SU-DHL-6 (cell line): ENCODE results near the gene PTPN1.

Experiments used
- H2AFZ ChIP-seq: fragments of 200-600 bp; sonication (generic); 2 replicates; pipeline ENCODE4 v1.6.1; 2014; ENCODE audit warnings: low read depth, mild to moderate bottlenecking, moderate library complexity, mixed read lengths, antibody characterized with exemption, low read length; ENCODE audit not compliant: severe bottlenecking
- H3F3A ChIP-seq: fragments of 200-600 bp; shearing (Covaris generic); 2 replicates; pipeline ENCODE4 v1.6.0; 2016; ENCODE audit warnings: antibody characterized with exemption, mild to moderate bottlenecking; ENCODE audit not compliant: insufficient read depth
- H3K27ac ChIP-seq: fragments of 200-600 bp; sonication (generic); 2 replicates; pipeline ENCODE4 v1.5.1; 2016; ENCODE audit warnings: low read depth, mild to moderate bottlenecking, low read length, moderate library complexity, mixed read lengths
- H3K27me3 ChIP-seq: fragments of 200-600 bp; sonication (generic), shearing (Covaris generic); 2 replicates; pipeline ENCODE4 v1.6.0; 2014; ENCODE audit warnings: mild to moderate bottlenecking, low read length
- H3K36me3 ChIP-seq: fragments of 200-600 bp; sonication (generic); 2 replicates; pipeline ENCODE4 v1.6.1; 2014; ENCODE audit warnings: mild to moderate bottlenecking, low read length, mixed read lengths
- H3K4me2 ChIP-seq: fragments of 300-600, 200-600 bp; shearing (Covaris generic), sonication (generic); 2 replicates; pipeline ENCODE4 v1.6.0; 2014; ENCODE audit warnings: low read length, low read depth, mild to moderate bottlenecking; ENCODE audit not compliant: poor library complexity, severe bottlenecking
- H3K4me3 ChIP-seq: fragments of 200-600 bp; sonication (generic); 2 replicates; pipeline ENCODE4 v1.5.1; 2014; ENCODE audit warnings: antibody characterized with exemption, low read length, mild to moderate bottlenecking, mixed read lengths; ENCODE audit not compliant: insufficient read depth, poor library complexity, severe bottlenecking
- H3K79me2 ChIP-seq: fragments of 200-600 bp; sonication (generic); 2 replicates; pipeline ENCODE4 v1.6.1; 2014; ENCODE audit warnings: mild to moderate bottlenecking, low read length, moderate library complexity; ENCODE audit not compliant: insufficient read depth
- H3K9ac ChIP-seq: fragments of 200-600 bp; sonication (generic); 2 replicates; pipeline ENCODE4 v1.7.0; 2014; ENCODE audit warnings: mild to moderate bottlenecking, low read length
- H3K9me2 ChIP-seq: fragments of 200-600 bp; sonication (generic); replicated peaks from 2 replicates; pipeline ENCODE4 v1.6.1; 2014; ENCODE audit warnings: low read length; ENCODE audit not compliant: insufficient read depth
- H3K9me3 ChIP-seq: fragments of 200-600 bp; sonication (generic); 2 replicates; pipeline ENCODE4 v1.6.1; 2014; ENCODE audit warnings: low read length, mixed read lengths; ENCODE audit not compliant: insufficient read depth
- H4K20me1 ChIP-seq: fragments of 200-600 bp; sonication (generic); 2 replicates; pipeline ENCODE4 v1.6.1; 2014; ENCODE audit warnings: low read depth, mild to moderate bottlenecking, antibody characterized with exemption, low read length, moderate library complexity, mixed read lengths
- CTCF ChIP-seq: fragments of 200-600 bp; sonication (generic); IDR thresholded peaks from one replicate; pipeline ENCODE4 v1.5.1; 2017; ENCODE audit warnings: antibody characterized with exemption, mild to moderate bottlenecking, low read length, moderate library complexity; ENCODE audit not compliant: insufficient read depth, poor library complexity, severe bottlenecking
- EZH2phosphoT487 ChIP-seq: fragments of 200-600 bp; sonication (generic), shearing (Covaris generic); conservative IDR thresholded peaks from 2 replicates; pipeline ENCODE4 v1.6.1; 2018; ENCODE audit warnings: mild to moderate bottlenecking, antibody characterized with exemption, low read length, moderate library complexity, mixed read lengths

The PTPN1 gene

GRCh38 chr20:50632236-50632635 lies 122.1 kb downstream of the PTPN1 start:
- Histone ChIP-seq H3K27ac (no peak overlapping the region), H3K9me2 (no peaks in the 10 kb centered on the region), H4K20me1 (no peaks in the 10 kb centered on the region), H3K9me3 (no peaks in the 10 kb centered on the region), H3F3A (no peaks in the 10 kb centered on the region), H3K9ac (no peak overlapping the region), H3K4me2 (no peak overlapping the region), H3K79me2 (no peaks in the 10 kb centered on the region), H2AFZ (no peak overlapping the region), H3K4me3 (no peak overlapping the region), H3K27me3 (no peaks in the 10 kb centered on the region), H3K36me3 (no peaks in the 10 kb centered on the region)
- TF ChIP-seq EZH2phosphoT487 (no peak), CTCF (no peak)

GRCh38 chr20:50632701-50633100 lies 122.5 kb downstream of the PTPN1 start:
- TF ChIP-seq CTCF: no peak
- TF ChIP-seq EZH2phosphoT487: no peak
- Histone ChIP-seq H3K79me2 (no peaks in the 10 kb centered on the region), H3K27ac (no peak overlapping the region), H3F3A (no peaks in the 10 kb centered on the region), H3K9me2 (no peaks in the 10 kb centered on the region), H3K27me3 (no peaks in the 10 kb centered on the region), H3K9ac (no peak overlapping the region), H3K9me3 (no peaks in the 10 kb centered on the region), H4K20me1 (no peaks in the 10 kb centered on the region), H3K36me3 (no peaks in the 10 kb centered on the region), H2AFZ (no peak overlapping the region), H3K4me3 (no peak overlapping the region), H3K4me2 (no peak overlapping the region)

- H3K79me2 ChIP-seq: no peaks in the 10 kb centered on the region
- H3K4me2 ChIP-seq: no peak overlapping the region
- H3K4me3 ChIP-seq: no peak overlapping the region
- no peak overlapping the region for H3K27ac ChIP-seq
- H3K9me2 ChIP-seq: no peaks in the 10 kb centered on the region
- no peak for TF ChIP-seq EZH2phosphoT487
- no peak for TF ChIP-seq CTCF
- H2AFZ ChIP-seq: no peak overlapping the region
- no peaks in the 10 kb centered on the region for H3K9me3 ChIP-seq
- H3K27me3 ChIP-seq: no peaks in the 10 kb centered on the region
- H3F3A ChIP-seq: no peaks in the 10 kb centered on the region
- H4K20me1 ChIP-seq: no peaks in the 10 kb centered on the region
- H3K9ac ChIP-seq: no peak overlapping the region
- H3K36me3 ChIP-seq: no peaks in the 10 kb centered on the region
Observed at GRCh38 chr20:50633361-50633760, 123.2 kb downstream of the PTPN1 start.
